Naive thymus-derived CD4-positive, alpha-beta T cell (primary cell): ENCODE results near the gene LAMA3. TPM values are rescaled to one million over a fixed set of nuclear protein-coding genes. Genes with fewer than 3 reads are reported as not detected.

Experiments used
- ATAC-seq: fragments of 150-1000 bp; cut with Tn5 transposase; 2 replicates; pipeline ENCODE4 v1.10.0; 2021; ENCODE audit warnings: mild to moderate bottlenecking, moderate library complexity
- CTCF ChIA-PET: fragments of 350-600 bp; sonication (Branson Sonifier 250); formaldehyde crosslinking; loops from one replicate; lab custom pipeline; 2021; ENCODE audit warnings: antibody characterized with exemption; lab: Charles Lee
- POLR2A ChIA-PET: fragments of 350-600 bp; sonication (Branson Sonifier 250); formaldehyde crosslinking; loops from one replicate; lab custom pipeline; 2021; ENCODE audit warnings: antibody characterized with exemption, inconsistent platforms; lab: Charles Lee
- DNase-seq, 9 donors: peaks; one replicate each; pipeline versions ENCODE4 v3.0.0 to v3.0.0-alpha.2; 2020 to 2022; ENCODE audit warnings: mixed read lengths in 1 of 9
- H3K27ac ChIP-seq: one replicate; pipeline ENCODE4 v1.7.0; 2013; ENCODE audit warnings: mild to moderate bottlenecking, low read depth, low read length, moderate library complexity
- H3K27me3 ChIP-seq, 2 donors: one replicate each; pipeline ENCODE4 v1.7.0; 2013; ENCODE audit warnings: low read length in 2 of 2, mild to moderate bottlenecking in 2 of 2, moderate library complexity in 2 of 2; ENCODE audit not compliant: control insufficient read depth in 2 of 2, insufficient read depth in 2 of 2
- H3K36me3 ChIP-seq, 3 experiments: 1 replicate in 2 of 3; 2 replicates in 1 of 3; pipeline ENCODE4 v1.7.0; 2013; ENCODE audit warnings: low read length in 3 of 3, mild to moderate bottlenecking in 3 of 3, moderate library complexity in 1 of 3; ENCODE audit not compliant: insufficient read depth in 3 of 3, control insufficient read depth in 2 of 3
- H3K4me1 ChIP-seq, 2 donors: one replicate each; pipeline ENCODE4 v1.7.0; 2013; ENCODE audit warnings: low read length in 2 of 2, mild to moderate bottlenecking in 2 of 2, moderate library complexity in 1 of 2; ENCODE audit not compliant: control insufficient read depth in 2 of 2, insufficient read depth in 2 of 2
- H3K4me3 ChIP-seq: 2 replicates; pipeline ENCODE4 v1.7.0; 2013; ENCODE audit warnings: mild to moderate bottlenecking, low read length
- H3K9me3 ChIP-seq, 3 experiments: 1 replicate in 2 of 3; 2 replicates in 1 of 3; pipeline ENCODE4 v1.7.0; 2013; ENCODE audit warnings: low read length in 3 of 3; ENCODE audit not compliant: control insufficient read depth in 2 of 3
- H3K27ac Mint-ChIP-seq, 9 donors: one replicate each; pipeline ENCODE4 v1.8.0; 2020 to 2022; ENCODE audit warnings: mixed read lengths in 9 of 9, mild to moderate bottlenecking in 8 of 9, moderate library complexity in 5 of 9, inconsistent platforms in 2 of 9
- H3K27me3 Mint-ChIP-seq, 5 donors: one replicate each; pipeline ENCODE4 v1.8.0; 2021 to 2022; ENCODE audit warnings: mixed read lengths in 5 of 5, mild to moderate bottlenecking in 1 of 5
- H3K36me3 Mint-ChIP-seq, 5 donors: one replicate each; pipeline ENCODE4 v1.8.0; 2020 to 2022; ENCODE audit warnings: mixed read lengths in 5 of 5, mild to moderate bottlenecking in 3 of 5, inconsistent platforms in 1 of 5
- H3K4me1 Mint-ChIP-seq, 7 donors: one replicate each; pipeline ENCODE4 v1.8.0; 2020 to 2022; ENCODE audit warnings: mixed read lengths in 7 of 7, mild to moderate bottlenecking in 3 of 7, inconsistent platforms in 1 of 7
- H3K4me3 Mint-ChIP-seq, 10 donors: one replicate each; pipeline ENCODE4 v1.8.0; 2020 to 2022; ENCODE audit warnings: mild to moderate bottlenecking in 10 of 10, mixed read lengths in 10 of 10, moderate library complexity in 6 of 10, inconsistent platforms in 2 of 10
- H3K9me3 Mint-ChIP-seq, 11 donors: one replicate each; pipeline ENCODE4 v1.8.0; 2020 to 2022; ENCODE audit warnings: mixed read lengths in 11 of 11, mild to moderate bottlenecking in 4 of 11, inconsistent platforms in 1 of 11, moderate library complexity in 1 of 11
- intact Hi-C, 2 donors: fragments of 100-400 bp; cut with micrococcal nuclease; formaldehyde crosslinking; loops; one replicate each; pipeline ENCODE4 v1.15.1; 2023
- polyA plus RNA-seq, 2 donors: library from polyadenylated mRNA; unstranded; fragments of 300-500 nt; fragmentation: Illumina TruSeq; gene quantifications; one replicate each; pipeline ENCODE4 v1.2.3, GENCODE V29; 2021
- total RNA-seq, 6 experiments: library from RNA in 5 of 6; stranded (reverse) in 5 of 6; gene quantifications; 1 replicate in 5 of 6; 2 replicates in 1 of 6; pipeline ENCODE4 v1.2.3 and lab custom pipeline; 2021 to 2026

Gene LAMA3
- under 1 TPM in 1 of 5 experiments, not detected in 4; 0.22 TPM for total RNA-seq
- not detected for polyA plus RNA-seq
- total RNA-seq (lab: John Stamatoyannopoulos, UW): not detected

DNA sequence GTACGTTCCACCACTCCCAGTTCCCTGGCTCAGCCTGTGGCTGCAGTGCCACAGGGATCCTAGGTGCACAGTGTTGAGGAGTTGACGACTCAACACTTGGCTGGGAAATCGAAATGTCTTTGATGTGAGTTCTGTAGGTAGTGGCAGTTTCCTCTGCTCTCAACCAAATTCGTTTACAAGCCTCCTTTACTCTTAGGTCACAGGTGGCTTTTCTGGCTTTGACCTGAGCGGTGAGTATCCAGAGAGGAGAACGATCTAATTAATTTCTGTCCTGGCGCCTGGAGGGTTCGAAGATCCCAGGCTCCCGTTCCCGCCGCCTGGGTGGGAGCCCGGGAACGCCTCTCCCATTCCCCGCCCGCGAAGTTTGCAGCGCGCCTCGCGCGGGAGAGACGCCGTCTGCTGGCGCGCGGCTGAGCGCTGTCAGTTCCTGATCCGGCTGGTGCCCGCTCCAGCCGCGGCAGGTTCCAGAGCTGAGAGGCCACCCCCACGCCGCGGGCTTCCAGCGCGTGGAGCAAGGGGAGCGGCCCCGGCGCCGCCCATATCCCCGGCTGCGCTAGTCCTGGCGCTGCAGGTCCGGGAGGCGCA lies at the start of gene LAMA3:
LAMA3 (plus strand) TSS at position 423 of the 585 bp plus-strand sequence. CDS start 231 bp downstream, outside the sequence.
- peak; percentile 80 for ATAC-seq
- intact Hi-C loops: loop anchor here (1.0 to 5.0 kb wide), 2 partner anchors 67 kb away; no protein-coding TSS in a partner anchor
- Mint-ChIP-seq H3K4me1 (peaks cover 5 to 14% (median 8%) of the 10 kb centered on the region in 7 donors), H3K9me3 (peaks cover 0 to 2% (median 0%) of the 10 kb centered on the region in 11 donors), H3K36me3 (no peaks in the 10 kb centered on the region), H3K27ac (peak within 1 kb of the TSS in 1 of 9 donors; percentile 28), H3K27me3 (peaks cover 40 to 68% (median 47%) of the 10 kb centered on the region in 5 donors), H3K4me3 (peak within 1 kb of the TSS; percentile 69 to 87 (median 80))
- Histone ChIP-seq H3K36me3 (no peaks in the 10 kb centered on the region), H3K27me3 (peaks cover 10 to 11% of the 10 kb centered on the region in 2 donors), H3K27ac (no peak within 1 kb of the TSS), H3K4me1 (peaks cover 9 to 18% of the 10 kb centered on the region in 2 donors), H3K4me3 (peak within 1 kb of the TSS; percentile 45), H3K9me3 (no peaks in the 10 kb centered on the region)
- ChIA-PET POLR2A (interaction anchor here (0.6 kb wide), 1 partner anchor 50 kb away, joined by 4 read pairs; no protein-coding TSS in a partner anchor), CTCF (no interaction called here)
- peak in 8 of 9 donors; percentile 11 to 50 (median 39) for DNase-seq

GRCh38 chr18:23640052-23640451 lies 49.2 kb upstream of the LAMA3 start:
- no peaks in the 10 kb centered on the region for H3K36me3 ChIP-seq
- H3K9me3 ChIP-seq: no peaks in the 10 kb centered on the region
- H3K27me3 Mint-ChIP-seq: peaks cover 0 to 43% (median 6%) of the 10 kb centered on the region in 5 donors
- intact Hi-C loops: no loop called here
- peaks cover 0 to 6% (median 4%) of the 10 kb centered on the region in 7 donors for H3K4me1 Mint-ChIP-seq
- ATAC-seq (no peak), DNase-seq (no peak)
- H3K4me3 Mint-ChIP-seq: no peak overlapping the region
- H3K27ac ChIP-seq: no peak overlapping the region
- peaks cover 0 to 5% (median 0%) of the 10 kb centered on the region in 11 donors for H3K9me3 Mint-ChIP-seq
- POLR2A ChIA-PET: interaction anchor here (0.7 kb wide), 1 partner anchor 49 kb away, joined by 4 read pairs; the partner anchor contains the start of gene LAMA3
- no peak overlapping the region for H3K4me3 ChIP-seq
- no peaks in the 10 kb centered on the region for H3K4me1 ChIP-seq
- no peaks in the 10 kb centered on the region for H3K36me3 Mint-ChIP-seq
- CTCF ChIA-PET: interaction anchor here (0.6 kb wide), 1 partner anchor 319 kb away, joined by 4 read pairs; no protein-coding TSS in a partner anchor
- no peak overlapping the region for H3K27ac Mint-ChIP-seq
- no peaks in the 10 kb centered on the region for H3K27me3 ChIP-seq

DNA sequence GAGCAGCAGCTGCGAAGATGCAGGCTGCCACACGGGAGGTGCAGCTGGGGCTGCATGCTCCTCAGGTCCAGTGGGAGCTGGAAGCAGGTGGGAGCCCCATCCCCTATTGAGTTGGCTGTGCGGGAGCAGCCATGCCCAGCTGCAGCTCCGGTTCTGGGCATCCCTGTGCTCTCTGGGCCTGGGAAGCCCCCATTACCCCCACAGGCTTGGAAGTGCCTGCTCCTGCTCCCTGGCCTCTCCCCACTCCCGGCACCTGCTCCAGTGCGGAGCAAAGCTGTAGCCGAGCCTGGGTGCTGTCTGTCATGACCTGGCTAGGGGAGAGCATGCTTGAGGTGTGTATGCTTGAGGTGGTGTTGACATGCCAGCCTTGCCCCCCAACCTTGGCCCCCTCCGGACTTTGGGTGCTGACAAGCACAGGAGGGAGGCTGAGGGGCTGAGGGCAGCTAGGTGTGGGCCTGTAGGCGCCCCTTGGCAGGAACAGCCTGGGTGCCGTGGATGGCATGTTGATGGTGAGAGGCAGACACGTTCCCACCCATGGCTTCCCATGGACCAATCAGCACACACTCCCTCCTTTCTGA lies 48.0 kb upstream of the LAMA3 start:
- CTCF ChIA-PET: no interaction called here
- ATAC-seq (no peak), DNase-seq (no peak)
- Histone ChIP-seq H3K9me3 (no peaks in the 10 kb centered on the region), H3K4me3 (no peak overlapping the region), H3K4me1 (no peaks in the 10 kb centered on the region), H3K27ac (no peak overlapping the region), H3K27me3 (no peaks in the 10 kb centered on the region), H3K36me3 (no peaks in the 10 kb centered on the region)
- Mint-ChIP-seq H3K9me3 (peaks cover 0 to 5% (median 0%) of the 10 kb centered on the region in 11 donors), H3K4me3 (no peak overlapping the region), H3K36me3 (no peaks in the 10 kb centered on the region), H3K27me3 (peaks cover 0 to 45% (median 0%) of the 10 kb centered on the region in 5 donors), H3K4me1 (no peaks in the 10 kb centered on the region), H3K27ac (no peak overlapping the region)
- POLR2A ChIA-PET: interaction anchor here (0.8 kb wide), 1 partner anchor 10 kb away, joined by 3 read pairs; no protein-coding TSS in a partner anchor
- intact Hi-C loops: no loop called here

DNA sequence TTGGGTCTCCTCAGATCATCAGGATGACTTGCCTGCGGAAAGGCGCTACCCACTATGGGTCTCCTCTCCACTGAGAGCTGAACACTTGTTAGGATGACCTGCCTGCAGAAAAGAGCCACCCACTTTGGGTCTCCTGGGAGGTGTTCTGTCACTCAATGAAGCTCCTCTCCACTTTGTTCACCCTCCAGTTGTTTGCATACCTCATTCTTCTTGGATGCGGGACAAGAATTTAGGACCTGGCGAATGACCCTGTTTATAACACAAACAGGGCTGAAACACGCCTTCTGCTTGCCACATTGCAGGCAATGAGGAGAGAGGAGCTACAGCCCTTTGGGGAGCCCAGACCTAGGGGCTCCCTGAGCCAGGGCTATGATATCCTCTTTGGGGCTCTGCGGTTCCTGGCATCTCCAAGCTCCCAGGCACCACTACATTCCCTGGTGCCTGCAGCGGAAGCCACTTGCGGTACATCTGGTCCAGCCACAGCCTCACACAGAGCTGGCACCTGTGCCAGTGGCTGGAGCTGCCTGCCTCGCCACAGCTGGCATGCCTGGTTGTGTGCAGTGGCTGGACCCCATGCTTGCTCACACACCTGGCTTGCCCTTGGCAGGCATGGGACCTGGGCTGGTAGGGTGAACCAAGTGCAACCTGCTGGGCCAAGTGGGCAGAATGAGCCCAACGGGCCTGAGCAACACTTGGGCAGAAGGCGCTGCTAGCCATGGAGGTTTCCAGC lies 47.2 kb upstream of the LAMA3 start:
- no peak overlapping the region for H3K27ac ChIP-seq
- Mint-ChIP-seq H3K27ac (no peak overlapping the region), H3K4me1 (no peaks in the 10 kb centered on the region), H3K36me3 (no peaks in the 10 kb centered on the region), H3K4me3 (no peak overlapping the region), H3K9me3 (peaks cover 0 to 5% (median 0%) of the 10 kb centered on the region in 11 donors), H3K27me3 (peaks cover 0 to 50% (median 0%) of the 10 kb centered on the region in 5 donors)
- no peaks in the 10 kb centered on the region for H3K9me3 ChIP-seq
- no peaks in the 10 kb centered on the region for H3K4me1 ChIP-seq
- intact Hi-C loops: no loop called here
- H3K4me3 ChIP-seq: no peak overlapping the region
- POLR2A ChIA-PET: interaction anchor here (0.8 kb wide), 1 partner anchor 9 kb away, joined by 3 read pairs; no protein-coding TSS in a partner anchor
- CTCF ChIA-PET: no interaction called here
- no peaks in the 10 kb centered on the region for H3K36me3 ChIP-seq
- H3K27me3 ChIP-seq: no peaks in the 10 kb centered on the region
- no peak for DNase-seq
- no peak for ATAC-seq

- no peak overlapping the region for H3K4me3 Mint-ChIP-seq
- Histone ChIP-seq H3K36me3 (no peaks in the 10 kb centered on the region), H3K4me3 (no peak overlapping the region), H3K27ac (no peak overlapping the region), H3K27me3 (no peaks in the 10 kb centered on the region), H3K4me1 (no peaks in the 10 kb centered on the region), H3K9me3 (no peaks in the 10 kb centered on the region)
- H3K36me3 Mint-ChIP-seq: no peaks in the 10 kb centered on the region
- ChIA-PET POLR2A (no interaction called here), CTCF (interaction anchor here (0.5 to 0.6 kb wide), 2 partner anchors 42 to 677 kb away, joined by 5 to 8 read pairs; no protein-coding TSS in a partner anchor)
- H3K9me3 Mint-ChIP-seq: peaks cover 0 to 5% (median 0%) of the 10 kb centered on the region in 11 donors
- peaks cover 0 to 4% (median 0%) of the 10 kb centered on the region in 7 donors for H3K4me1 Mint-ChIP-seq
- ATAC-seq (no peak), DNase-seq (no peak)
- no peak overlapping the region for H3K27ac Mint-ChIP-seq
- peaks cover 0 to 49% (median 4%) of the 10 kb centered on the region in 5 donors for H3K27me3 Mint-ChIP-seq
- intact Hi-C loops: no loop called here
These were observed 45.3 kb upstream of the LAMA3 start for GRCh38 chr18:23643815-23644490.

GRCh38 chr18:23645568-23646175 lies 43.6 kb upstream of the LAMA3 start:
- Histone ChIP-seq H3K4me1 (no peaks in the 10 kb centered on the region), H3K9me3 (no peaks in the 10 kb centered on the region), H3K4me3 (no peak overlapping the region), H3K27me3 (no peaks in the 10 kb centered on the region), H3K36me3 (no peaks in the 10 kb centered on the region), H3K27ac (no peak overlapping the region)
- ATAC-seq (no peak), DNase-seq (no peak)
- peaks cover 0 to 5% (median 0%) of the 10 kb centered on the region in 11 donors for H3K9me3 Mint-ChIP-seq
- H3K4me1 Mint-ChIP-seq: peaks cover 0 to 6% (median 2%) of the 10 kb centered on the region in 7 donors
- H3K27ac Mint-ChIP-seq: no peak overlapping the region
- peaks cover 0 to 41% (median 4%) of the 10 kb centered on the region in 5 donors for H3K27me3 Mint-ChIP-seq
- POLR2A ChIA-PET: no interaction called here
- intact Hi-C loops: no loop called here
- no peak overlapping the region for H3K4me3 Mint-ChIP-seq
- H3K36me3 Mint-ChIP-seq: no peaks in the 10 kb centered on the region
- CTCF ChIA-PET: no interaction called here
